Glomerular visceral epithelial cell (primary cell): Measurements from ENCODE around the gene ADORA2B.
"Not testable (repeated sequence)": the region's sequence is repeated elsewhere in the genome, so short reads cannot be mapped to it uniquely, and the experiment has no call there.

Source experiments
- DNase-seq: peaks from one replicate; pipeline ENCODE4 v3.0.0-alpha.2; 2016; ENCODE audit errors: extremely low spot score

ADORA2B gene

GRCh38 chr17:15944759-15945526 lies at the start of gene ADORA2B:
Gene ADORA2B (plus strand): TSS chr17:15945130. CDS start chr17:15945249, 119 bp downstream.
- peak; percentile 83 for DNase-seq

GRCh38 chr17:15896277-15896676 lies 48.7 kb upstream of the ADORA2B start:
- no peak for DNase-seq

- no peak for DNase-seq
Observed at GRCh38 chr17:15896834-15897233, 48.1 kb upstream of the ADORA2B start.

- DNase-seq, result not testable (repeated sequence)
Observed at GRCh38 chr17:15899596-15899995, 45.3 kb upstream of the ADORA2B start.

- peak; percentile 45 for DNase-seq
Observed at GRCh38 chr17:15900871-15901270, 44.1 kb upstream of the ADORA2B start.

- DNase-seq, result not testable (repeated sequence)
Observed at GRCh38 chr17:15905236-15905635, 39.7 kb upstream of the ADORA2B start.

- no peak for DNase-seq
Observed at GRCh38 chr17:15907290-15907689, 37.6 kb upstream of the ADORA2B start.

GRCh38 chr17:15908378-15908777 lies 36.6 kb upstream of the ADORA2B start:
- no peak for DNase-seq

GRCh38 chr17:15909481-15909991 lies 35.4 kb upstream of the ADORA2B start:
- DNase-seq, result peak; percentile 8

- DNase-seq, result no peak
Observed at GRCh38 chr17:15910791-15911190, 34.1 kb upstream of the ADORA2B start.

- DNase-seq, result not testable (repeated sequence)
Observed at GRCh38 chr17:15911701-15912100, 33.2 kb upstream of the ADORA2B start.

- DNase-seq, result no peak
Observed at GRCh38 chr17:15912416-15912955, 32.4 kb upstream of the ADORA2B start.

- no peak for DNase-seq
Observed at GRCh38 chr17:15913826-15914225, 31.1 kb upstream of the ADORA2B start.

GRCh38 chr17:15914400-15915170 lies 30.3 kb upstream of the ADORA2B start:
- DNase-seq, result no peak

GRCh38 chr17:15915961-15916360 lies 29.0 kb upstream of the ADORA2B start:
- DNase-seq, result no peak

- no peak for DNase-seq
Observed at GRCh38 chr17:15917021-15917437, 27.9 kb upstream of the ADORA2B start.

- DNase-seq, result no peak
Observed at GRCh38 chr17:15917438-15918027, 27.4 kb upstream of the ADORA2B start.

GRCh38 chr17:15918261-15918660 lies 26.7 kb upstream of the ADORA2B start:
- no peak for DNase-seq

- no peak for DNase-seq
Observed at GRCh38 chr17:15918661-15919259, 26.2 kb upstream of the ADORA2B start.

- DNase-seq, result no peak
Observed at GRCh38 chr17:15919466-15919865, 25.5 kb upstream of the ADORA2B start.

- peak; percentile 73 for DNase-seq
Observed at GRCh38 chr17:15920758-15921239, 24.1 kb upstream of the ADORA2B start.
